ENCODE results near the gene KBTBD12.

GRCh38 chr3:127920738-127921137 lies 5.7 kb downstream of the KBTBD12 start:
- no peak for TF ChIP-seq POLR2AphosphoS5 (IDR thresholded peaks at IDR 0.05)
- no peak for TF ChIP-seq CTCF (IDR thresholded peaks at IDR 0.05 in 8 of 11, conservative IDR thresholded peaks at IDR 0.05 in 3 of 11)

All from spleen (tissue), 7 donors.